ENCODE data around the gene ATG10.

DNA sequence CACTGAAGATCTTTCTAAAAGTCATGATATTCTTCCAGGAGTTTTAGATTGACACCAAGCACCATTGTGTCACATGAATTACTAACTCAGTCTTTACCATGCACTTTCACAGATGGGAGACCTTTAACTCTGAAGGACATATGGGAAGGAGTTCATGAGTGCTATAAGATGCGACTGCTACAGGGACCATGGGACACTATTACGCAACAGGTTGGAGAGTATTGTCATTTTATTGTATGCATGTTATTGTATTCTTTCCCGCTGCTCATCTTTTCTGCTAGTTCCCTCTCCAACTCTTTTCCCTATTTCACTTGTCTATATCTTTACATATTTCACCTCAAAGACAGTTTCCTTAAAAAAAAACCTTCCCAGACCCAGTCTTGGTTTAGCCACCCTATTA is 206.6 kb downstream of the ATG10 start:
- TF ChIP-seq, protein P1, sequence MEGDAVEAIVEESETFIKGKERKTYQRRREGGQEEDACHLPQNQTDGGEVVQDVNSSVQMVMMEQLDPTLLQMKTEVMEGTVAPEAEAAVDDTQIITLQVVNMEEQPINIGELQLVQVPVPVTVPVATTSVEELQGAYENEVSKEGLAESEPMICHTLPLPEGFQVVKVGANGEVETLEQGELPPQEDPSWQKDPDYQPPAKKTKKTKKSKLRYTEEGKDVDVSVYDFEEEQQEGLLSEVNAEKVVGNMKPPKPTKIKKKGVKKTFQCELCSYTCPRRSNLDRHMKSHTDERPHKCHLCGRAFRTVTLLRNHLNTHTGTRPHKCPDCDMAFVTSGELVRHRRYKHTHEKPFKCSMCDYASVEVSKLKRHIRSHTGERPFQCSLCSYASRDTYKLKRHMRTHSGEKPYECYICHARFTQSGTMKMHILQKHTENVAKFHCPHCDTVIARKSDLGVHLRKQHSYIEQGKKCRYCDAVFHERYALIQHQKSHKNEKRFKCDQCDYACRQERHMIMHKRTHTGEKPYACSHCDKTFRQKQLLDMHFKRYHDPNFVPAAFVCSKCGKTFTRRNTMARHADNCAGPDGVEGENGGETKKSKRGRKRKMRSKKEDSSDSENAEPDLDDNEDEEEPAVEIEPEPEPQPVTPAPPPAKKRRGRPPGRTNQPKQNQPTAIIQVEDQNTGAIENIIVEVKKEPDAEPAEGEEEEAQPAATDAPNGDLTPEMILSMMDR (IDR thresholded peaks at IDR 0.05) = no peak
- no peak for TF ChIP-seq POLR2A (IDR thresholded peaks at IDR 0.05)

All from uterus (tissue), 2 donors.